Natural killer cell (primary cell): ENCODE results near the gene NFKBIE. TPM values are rescaled to one million over a fixed set of nuclear protein-coding genes. Genes with fewer than 3 reads are reported as not detected.

Source experiments
- ATAC-seq, 3 donors: fragments of 150-1000 bp in 2 of 3; fragments of 200-7000 bp in 1 of 3; cut with Tn5 transposase; 1 replicate in 1 of 3; 2 replicates in 2 of 3; pipeline ENCODE4 v1.10.0; 2021; ENCODE audit warnings: mild to moderate bottlenecking in 2 of 3, moderate library complexity in 2 of 3
- DNase-seq, 2 donors: peaks; one replicate each; pipeline versions ENCODE4 v3.0.0 to v3.0.0-alpha.2; 2013 to 2021; ENCODE audit warnings: mixed read lengths in 1 of 2
- H3K27ac ChIP-seq: one replicate; pipeline ENCODE4 v1.5.1; 2013; ENCODE audit warnings: mild to moderate bottlenecking, low read length
- H3K27me3 ChIP-seq: one replicate; pipeline ENCODE4 v1.6.1; 2013; ENCODE audit warnings: low read length; ENCODE audit not compliant: control insufficient read depth, insufficient read depth
- H3K36me3 ChIP-seq: one replicate; pipeline ENCODE4 v1.6.1; 2013; ENCODE audit warnings: low read length; ENCODE audit not compliant: control insufficient read depth, insufficient read depth
- H3K4me1 ChIP-seq: one replicate; pipeline ENCODE4 v1.6.1; 2013; ENCODE audit warnings: low read length; ENCODE audit not compliant: control insufficient read depth, insufficient read depth
- H3K4me3 ChIP-seq: one replicate; pipeline ENCODE4 v1.5.1; 2013; ENCODE audit warnings: low read length
- H3K9me3 ChIP-seq: one replicate; pipeline ENCODE4 v1.6.1; 2013; ENCODE audit warnings: low read length; ENCODE audit not compliant: control insufficient read depth, insufficient read depth
- H3K27ac Mint-ChIP-seq, 2 donors: one replicate each; pipeline ENCODE4 v1.8.0; 2022; ENCODE audit warnings: mild to moderate bottlenecking in 2 of 2, mixed read lengths in 2 of 2, moderate library complexity in 1 of 2
- H3K27me3 Mint-ChIP-seq, 2 donors: one replicate each; pipeline ENCODE4 v1.8.0; 2022; ENCODE audit warnings: low read depth in 2 of 2, mixed read lengths in 2 of 2
- H3K36me3 Mint-ChIP-seq: one replicate; pipeline ENCODE4 v1.8.0; 2022; ENCODE audit warnings: mixed read lengths
- H3K4me1 Mint-ChIP-seq, 2 donors: one replicate each; pipeline ENCODE4 v1.8.0; 2022; ENCODE audit warnings: mixed read lengths in 2 of 2
- H3K4me3 Mint-ChIP-seq: one replicate; pipeline ENCODE4 v1.8.0; 2022; ENCODE audit warnings: mild to moderate bottlenecking, moderate library complexity, mixed read lengths
- H3K9me3 Mint-ChIP-seq, 2 donors: one replicate each; pipeline ENCODE4 v1.8.0; 2022; ENCODE audit warnings: mixed read lengths in 2 of 2
- WGBS: methylation state at CpG from one replicate; pipeline ENCODE4 v1.1.7; 2013; ENCODE audit warnings: missing lambda C conversion rate; ENCODE audit not compliant: insufficient coverage; 5-methylcytosine and 5-hydroxymethylcytosine counted together
- intact Hi-C: fragments of 100-400 bp; cut with micrococcal nuclease; formaldehyde crosslinking; loops from one replicate; pipeline ENCODE4 v1.14.2; 2022
- total RNA-seq, 4 donors: library from RNA; stranded (reverse); fragments of 120-200 nt in 1 of 4; gene quantifications; one replicate each; pipeline versions ENCODE4 v1.2.3 to v1.2.4, GENCODE V29; 2013 to 2022
- TF ChIP-seq, protein P1 (sequence below): fragments of 200-600 bp; IDR thresholded peaks from one replicate; pipeline ENCODE4 v1.8.0; 2022; ENCODE audit warnings: antibody characterized with exemption

Gene NFKBIE
- total RNA-seq, 3 donors from 2014 or later (not counting 1 experiment from before 2014, with no cell fraction given) = 44.9 to 61.5 (median 56.4) TPM

GRCh38 chr6:44266347-44266746 lies 996 bp upstream of the NFKBIE start:
- TF ChIP-seq, protein P1, sequence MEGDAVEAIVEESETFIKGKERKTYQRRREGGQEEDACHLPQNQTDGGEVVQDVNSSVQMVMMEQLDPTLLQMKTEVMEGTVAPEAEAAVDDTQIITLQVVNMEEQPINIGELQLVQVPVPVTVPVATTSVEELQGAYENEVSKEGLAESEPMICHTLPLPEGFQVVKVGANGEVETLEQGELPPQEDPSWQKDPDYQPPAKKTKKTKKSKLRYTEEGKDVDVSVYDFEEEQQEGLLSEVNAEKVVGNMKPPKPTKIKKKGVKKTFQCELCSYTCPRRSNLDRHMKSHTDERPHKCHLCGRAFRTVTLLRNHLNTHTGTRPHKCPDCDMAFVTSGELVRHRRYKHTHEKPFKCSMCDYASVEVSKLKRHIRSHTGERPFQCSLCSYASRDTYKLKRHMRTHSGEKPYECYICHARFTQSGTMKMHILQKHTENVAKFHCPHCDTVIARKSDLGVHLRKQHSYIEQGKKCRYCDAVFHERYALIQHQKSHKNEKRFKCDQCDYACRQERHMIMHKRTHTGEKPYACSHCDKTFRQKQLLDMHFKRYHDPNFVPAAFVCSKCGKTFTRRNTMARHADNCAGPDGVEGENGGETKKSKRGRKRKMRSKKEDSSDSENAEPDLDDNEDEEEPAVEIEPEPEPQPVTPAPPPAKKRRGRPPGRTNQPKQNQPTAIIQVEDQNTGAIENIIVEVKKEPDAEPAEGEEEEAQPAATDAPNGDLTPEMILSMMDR = no peak
- H3K4me3 ChIP-seq = no peak overlapping the region
- H3K9me3 ChIP-seq = no peaks in the 10 kb centered on the region
- H3K27ac ChIP-seq = peak overlapping the region; percentile 74
- no peak for ATAC-seq
- DNase-seq = no peak
- intact Hi-C loops = no loop called here
- peaks cover 55% of the 10 kb centered on the region for H3K4me1 ChIP-seq
- Mint-ChIP-seq H3K4me3 (peak overlapping the region; percentile 93), H3K4me1 (peaks cover 19 to 47% of the 10 kb centered on the region in 2 donors), H3K27me3 (peaks cover 16% of the 10 kb centered on the region in 2 donors), H3K36me3 (no peaks in the 10 kb centered on the region), H3K27ac (peak overlapping the region; percentile 93 to 98), H3K9me3 (no peaks in the 10 kb centered on the region)
- peaks cover 6% of the 10 kb centered on the region for H3K36me3 ChIP-seq
- 70% methylated on average over 3 of the region's 3 CpGs for WGBS
- H3K27me3 ChIP-seq = peaks cover 21% of the 10 kb centered on the region

DNA sequence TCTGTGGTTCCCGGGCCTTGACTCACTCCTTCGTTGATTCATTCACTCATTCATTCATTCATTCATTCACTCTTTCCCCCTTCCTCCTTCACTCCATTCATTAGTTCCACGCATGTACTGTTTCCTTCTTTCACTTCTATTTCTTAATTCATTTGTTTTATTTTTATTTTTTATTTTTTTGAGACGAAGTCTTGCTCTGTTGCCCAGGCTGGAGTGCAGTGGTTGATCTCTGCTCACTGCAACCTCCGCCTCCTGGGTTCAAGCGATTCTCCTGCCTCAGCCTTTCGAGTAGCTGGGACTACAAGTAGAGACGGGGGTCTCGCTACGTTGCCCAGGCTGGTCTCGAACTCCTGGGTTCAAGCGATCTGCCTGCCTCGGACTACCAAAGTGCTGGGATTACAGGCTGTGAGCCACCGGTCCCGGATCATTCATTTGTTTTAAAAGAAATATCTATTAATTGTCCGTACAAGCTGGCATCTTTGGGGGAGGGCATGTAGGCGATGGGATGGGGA lies 427 bp upstream of the NFKBIE start:
- peaks cover 50% of the 10 kb centered on the region for H3K4me1 ChIP-seq
- peak overlapping the region; percentile 74 for H3K27ac ChIP-seq
- WGBS = 66% methylated on average over 15 of the region's 17 CpGs
- no peaks in the 10 kb centered on the region for H3K9me3 Mint-ChIP-seq
- TF ChIP-seq, protein P1 = no peak
- H3K36me3 Mint-ChIP-seq = no peaks in the 10 kb centered on the region
- intact Hi-C loops = loop anchor here (1.0 kb wide), 1 partner anchor 18 kb away; the partner anchor contains the start of gene HSP90AB1
- DNase-seq = no peak
- peaks cover 17% of the 10 kb centered on the region for H3K27me3 ChIP-seq
- H3K4me3 ChIP-seq = peak overlapping the region; percentile 19
- no peak for ATAC-seq
- H3K4me1 Mint-ChIP-seq = peaks cover 19 to 48% of the 10 kb centered on the region in 2 donors
- peak overlapping the region; percentile 93 for H3K4me3 Mint-ChIP-seq
- peaks cover 8% of the 10 kb centered on the region for H3K36me3 ChIP-seq
- H3K9me3 ChIP-seq = no peaks in the 10 kb centered on the region
- H3K27me3 Mint-ChIP-seq = peaks cover 12 to 15% of the 10 kb centered on the region in 2 donors
- H3K27ac Mint-ChIP-seq = peak overlapping the region; percentile 93 to 98

GRCh38 chr6:44264154-44265006 lies 971 bp downstream of the NFKBIE start:
- Histone ChIP-seq H3K27ac (peak overlapping the region; percentile 92), H3K27me3 (peaks cover 9% of the 10 kb centered on the region), H3K4me1 (peaks cover 46% of the 10 kb centered on the region), H3K4me3 (peak overlapping the region; percentile 94), H3K9me3 (no peaks in the 10 kb centered on the region), H3K36me3 (peaks cover 18% of the 10 kb centered on the region)
- H3K36me3 Mint-ChIP-seq = no peaks in the 10 kb centered on the region
- TF ChIP-seq, protein P1 = no peak
- H3K9me3 Mint-ChIP-seq = no peaks in the 10 kb centered on the region
- H3K4me1 Mint-ChIP-seq = peaks cover 19 to 43% of the 10 kb centered on the region in 2 donors
- peaks cover 7 to 8% of the 10 kb centered on the region in 2 donors for H3K27me3 Mint-ChIP-seq
- H3K4me3 Mint-ChIP-seq = peak overlapping the region; percentile 93
- intact Hi-C loops = loop anchor here (1.0 kb wide), 1 partner anchor 17 kb away; the partner anchor contains the start of gene HSP90AB1
- DNase-seq (peak; percentile 46 to 67), ATAC-seq (peak; percentile 15 to 43 (median 21))
- peak overlapping the region; percentile 93 to 98 for H3K27ac Mint-ChIP-seq
- 0% methylated on average over 13 of the region's 13 CpGs for WGBS
